ENCODE data around the gene FBXO34. TPM values are rescaled to one million over a fixed set of nuclear protein-coding genes. Genes with fewer than 3 reads are reported as not detected.
"Not testable (repeated sequence)": the region's sequence is repeated elsewhere in the genome, so short reads cannot be mapped to it uniquely, and the experiment has no call there.

Gene FBXO34
- total RNA-seq, 1 donor from 2014 or later: 17.4 TPM

DNA sequence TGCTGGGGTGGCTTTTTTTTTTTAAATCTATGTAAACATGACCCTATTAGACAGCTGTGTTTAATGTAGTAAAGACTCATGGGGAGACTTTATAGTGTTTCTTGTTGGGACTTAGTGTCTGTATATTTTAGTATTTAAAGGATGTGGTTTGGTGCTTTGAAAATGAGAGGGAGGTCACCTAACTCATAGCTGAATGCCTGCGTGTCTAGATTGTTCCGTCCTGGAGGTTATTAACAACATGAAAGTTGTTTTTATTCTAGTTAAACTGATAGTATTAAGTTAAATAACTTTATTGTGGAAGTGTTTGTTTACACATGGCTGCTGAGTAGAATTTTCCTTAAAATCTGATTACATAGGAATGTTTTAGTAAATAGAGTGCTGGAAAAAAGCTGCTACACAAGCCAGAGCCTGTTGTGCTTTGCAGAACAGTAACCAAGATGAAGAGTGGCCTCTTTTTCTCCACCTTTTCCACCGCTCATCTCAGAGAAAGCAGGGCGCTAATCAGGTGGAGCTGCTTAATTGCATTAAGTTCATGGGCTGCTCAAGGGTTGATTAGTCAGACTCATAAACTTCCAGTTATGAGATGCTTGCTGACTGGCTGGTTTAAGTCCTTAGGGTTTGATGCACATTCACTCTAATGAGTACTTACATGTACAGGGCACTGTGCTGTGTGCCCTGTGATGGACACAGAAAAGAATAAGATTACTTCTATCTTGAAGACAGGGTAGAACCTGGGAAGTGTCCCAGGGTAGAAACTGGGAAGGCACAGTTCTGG is 62.7 kb downstream of the FBXO34 start:
- intact Hi-C loops (cut with DNase I): no loop called here

DNA sequence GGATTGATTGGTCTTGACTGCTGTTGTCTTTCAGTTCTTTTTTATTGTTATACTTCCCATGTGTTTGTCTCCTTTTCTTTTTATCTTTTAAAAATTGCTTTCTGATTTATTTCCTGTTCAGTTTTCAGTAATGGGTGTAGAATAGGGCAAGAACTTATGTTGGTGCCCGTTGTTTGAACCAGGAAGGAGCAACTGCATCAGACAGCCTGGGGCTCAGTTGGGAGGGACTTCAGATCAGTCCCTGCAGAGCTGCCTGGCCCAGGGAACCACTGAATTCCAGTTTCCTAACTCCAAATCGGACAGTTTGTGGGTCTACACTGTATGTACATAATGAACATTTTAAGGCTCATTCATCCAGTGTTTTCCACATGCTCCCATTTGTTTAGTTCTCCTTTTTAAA is 64.9 kb downstream of the FBXO34 start:
- DNase-seq (ENCODE audit: low spot score): no peak
- intact Hi-C loops (cut with DNase I): no loop called here

More for the DNA sequence above, 62.7 kb downstream of the FBXO34 start:
- no peak for DNase-seq (ENCODE audit: low spot score)

DNA sequence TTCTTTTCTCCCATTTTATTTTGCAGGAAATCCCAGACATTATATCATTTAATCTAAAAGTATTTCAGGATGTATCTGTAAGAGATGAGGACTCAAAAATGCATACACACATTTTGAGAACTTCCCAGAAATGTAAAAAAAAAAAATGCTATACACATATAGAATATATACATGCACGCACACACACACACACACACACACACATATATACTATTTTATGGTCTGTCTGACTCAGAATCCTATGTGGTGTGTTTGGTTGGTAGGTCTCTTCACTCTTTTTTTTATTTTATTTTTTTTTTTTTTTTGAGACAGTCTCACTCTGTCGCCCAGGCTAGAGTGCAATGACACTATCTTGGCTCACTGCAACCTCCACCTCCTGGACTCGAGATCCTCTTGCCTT is 65.5 kb downstream of the FBXO34 start:
- intact Hi-C loops (cut with DNase I): no loop called here
- DNase-seq (ENCODE audit: low spot score): no peak

DNA sequence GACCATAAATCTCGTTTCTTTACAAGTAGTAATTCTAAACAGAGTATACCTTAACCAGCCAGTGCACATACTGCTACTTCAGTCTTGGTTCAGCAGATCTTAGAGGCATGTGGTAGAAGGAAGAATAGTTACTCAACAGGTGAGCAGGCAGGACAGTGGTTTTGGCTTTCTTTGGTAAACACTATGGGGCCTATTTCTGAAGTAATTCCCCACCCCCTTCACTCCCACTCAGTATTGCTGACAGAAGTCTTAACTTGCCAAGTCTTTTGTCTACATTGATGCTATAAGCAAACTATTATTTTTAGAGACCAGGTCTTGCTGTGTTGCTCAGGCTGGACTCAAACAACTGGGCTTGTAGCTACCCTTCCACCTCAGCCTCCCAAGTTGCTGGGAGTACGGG is 68.5 kb downstream of the FBXO34 start:
- intact Hi-C loops (cut with DNase I): no loop called here
- DNase-seq (ENCODE audit: low spot score): no peak

DNA sequence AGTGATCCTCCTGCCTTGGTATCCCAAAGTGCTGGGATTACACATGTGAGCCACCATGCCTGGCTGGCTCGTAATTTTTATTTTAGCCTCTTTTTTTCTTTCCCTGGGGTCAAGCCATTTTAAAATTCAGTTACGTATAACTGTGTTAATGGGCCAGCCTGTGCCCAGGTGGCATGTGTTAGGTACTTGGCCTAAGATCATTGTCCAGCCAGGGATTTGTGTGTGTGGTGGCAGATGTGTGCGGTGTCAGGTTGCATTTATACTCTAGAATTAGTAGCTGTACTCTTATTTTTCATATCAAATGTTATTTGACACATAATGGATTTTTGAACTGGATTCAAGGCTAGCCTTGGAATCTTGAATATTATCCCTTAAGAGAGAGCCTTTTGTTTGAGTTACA is 69.3 kb downstream of the FBXO34 start:
- intact Hi-C loops (cut with DNase I): no loop called here
- DNase-seq (ENCODE audit: low spot score): no peak

DNA sequence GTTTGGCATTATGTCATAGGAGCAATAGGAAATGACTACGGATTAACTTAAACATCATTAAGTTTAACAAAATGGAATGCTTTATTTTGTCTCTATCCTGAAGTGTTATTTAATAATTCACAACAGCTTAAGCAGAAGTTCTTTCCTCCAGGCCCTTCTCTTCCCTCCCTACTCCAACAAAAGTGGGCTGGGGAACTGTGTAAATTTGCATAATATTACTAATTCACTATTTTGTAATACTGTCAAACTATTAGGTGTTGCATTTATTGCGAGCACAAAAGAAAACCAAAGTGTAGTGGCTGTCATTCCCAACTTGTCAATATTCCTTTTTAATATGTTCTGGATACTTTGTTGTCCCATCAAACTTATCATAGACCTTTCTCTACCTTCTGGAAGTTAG is 70.6 kb downstream of the FBXO34 start:
- intact Hi-C loops (cut with DNase I): no loop called here
- no peak for DNase-seq (ENCODE audit: low spot score)

GRCh38 chr14:55344582-55345163 is 73.5 kb downstream of the FBXO34 start:
- DNase-seq (ENCODE audit: low spot score); intact Hi-C loops (cut with DNase I): not testable (repeated sequence)

DNA sequence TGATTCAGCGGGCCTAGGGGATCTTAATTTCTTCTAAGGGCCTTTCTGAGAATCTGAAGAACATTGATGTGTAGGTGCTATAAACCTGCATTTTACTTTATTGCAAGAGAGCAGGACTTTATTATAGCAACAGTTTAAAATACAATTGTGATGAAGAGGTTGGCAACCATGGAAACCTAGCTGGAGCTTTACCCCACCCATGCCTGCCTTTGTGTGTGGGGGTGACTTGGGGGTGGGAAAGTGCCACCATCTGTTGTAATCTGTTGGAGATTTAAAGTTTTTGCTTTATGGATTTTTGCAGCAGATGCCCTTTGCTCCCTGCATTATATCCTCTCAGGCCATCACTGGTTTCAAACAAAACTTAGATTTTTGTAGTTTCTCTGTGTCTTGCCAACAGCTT is 75.8 kb downstream of the FBXO34 start:
- DNase-seq (ENCODE audit: low spot score): no peak
- intact Hi-C loops (cut with DNase I): no loop called here

DNA sequence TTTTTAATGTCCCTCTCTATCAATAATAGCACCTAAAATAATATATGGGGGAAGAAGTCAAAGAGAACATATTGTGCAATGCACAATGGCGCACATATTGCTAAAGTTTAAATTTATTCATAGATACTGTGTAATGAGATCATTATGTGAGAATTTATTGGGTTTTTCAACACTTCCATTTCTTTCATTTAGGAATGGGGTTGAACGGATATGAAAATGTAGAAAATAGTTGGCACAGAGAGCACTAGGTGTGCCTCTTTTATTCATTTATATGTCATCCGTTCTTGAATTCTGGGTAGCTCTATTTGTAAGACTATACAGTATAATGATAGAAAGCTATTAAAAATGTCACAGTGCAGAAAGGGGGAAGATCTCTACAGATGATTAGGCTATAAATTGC is 76.5 kb downstream of the FBXO34 start:
- intact Hi-C loops (cut with DNase I): no loop called here
- no peak for DNase-seq (ENCODE audit: low spot score)

DNA sequence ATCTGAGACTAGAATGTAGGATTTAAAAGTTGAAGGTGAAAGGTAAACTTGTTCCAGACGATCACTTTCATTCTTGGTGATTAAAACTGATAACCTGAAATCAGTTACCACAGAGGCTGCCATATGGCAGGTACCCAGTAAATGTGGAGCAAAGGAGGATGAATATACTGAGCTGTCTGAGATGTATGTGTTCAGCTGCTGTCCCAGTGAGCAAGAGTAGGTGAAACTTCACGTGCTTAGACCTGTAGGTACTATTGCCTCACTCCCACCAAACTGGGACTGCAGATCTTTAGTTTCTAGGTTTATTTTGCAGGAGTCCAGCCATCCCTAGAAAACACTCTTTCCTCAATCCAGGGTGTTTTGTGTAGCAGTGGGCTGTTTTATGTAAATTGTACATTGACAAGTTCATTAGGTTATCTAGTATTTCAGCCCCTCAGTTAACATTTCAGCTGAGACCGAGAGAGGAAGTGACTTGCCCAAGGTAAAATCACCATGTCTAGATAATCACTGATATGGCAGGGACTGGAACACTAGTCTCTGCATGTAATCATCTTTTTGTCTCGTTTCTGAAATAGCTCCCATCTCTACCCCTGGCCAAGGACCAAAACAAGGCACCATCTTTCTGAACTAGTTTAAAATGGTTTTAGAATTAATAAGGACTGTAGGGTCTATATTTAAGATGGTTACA is 77.7 kb downstream of the FBXO34 start:
- DNase-seq (ENCODE audit: low spot score): no peak
- intact Hi-C loops (cut with DNase I): no loop called here

GRCh38 chr14:55349565-55349964 is 78.3 kb downstream of the FBXO34 start:
- no peak for DNase-seq (ENCODE audit: low spot score)
- intact Hi-C loops (cut with DNase I): no loop called here

- intact Hi-C loops (cut with DNase I): no loop called here
- no peak for DNase-seq (ENCODE audit: low spot score)
Measured at GRCh38 chr14:55350461-55350860, 79.2 kb downstream of the FBXO34 start.

DNA sequence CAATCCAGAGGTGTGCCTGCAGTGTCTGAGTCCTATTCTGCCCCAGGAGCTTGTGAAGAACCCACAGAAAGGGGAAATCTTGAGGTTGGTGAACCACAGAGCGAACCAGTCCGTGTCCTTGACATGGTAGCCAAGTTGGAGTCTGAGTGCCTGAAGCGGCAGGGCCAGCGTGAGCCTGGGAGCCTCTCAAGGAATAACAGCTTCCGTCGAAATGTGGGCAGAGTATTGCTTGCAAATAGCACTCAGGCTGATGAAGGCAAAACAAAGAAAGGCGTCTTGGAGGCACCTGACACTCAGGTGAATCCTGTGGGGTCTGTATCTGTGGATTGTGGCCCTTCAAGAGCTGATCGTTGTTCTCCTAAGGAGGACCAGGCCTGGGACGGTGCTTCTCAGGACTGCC is 79.9 kb downstream of the FBXO34 start:
- intact Hi-C loops (cut with DNase I): no loop called here
- DNase-seq (ENCODE audit: low spot score): no peak

- intact Hi-C loops (cut with DNase I): no loop called here
- no peak for DNase-seq (ENCODE audit: low spot score)
Measured at GRCh38 chr14:55352201-55352600, 81.0 kb downstream of the FBXO34 start.

DNA sequence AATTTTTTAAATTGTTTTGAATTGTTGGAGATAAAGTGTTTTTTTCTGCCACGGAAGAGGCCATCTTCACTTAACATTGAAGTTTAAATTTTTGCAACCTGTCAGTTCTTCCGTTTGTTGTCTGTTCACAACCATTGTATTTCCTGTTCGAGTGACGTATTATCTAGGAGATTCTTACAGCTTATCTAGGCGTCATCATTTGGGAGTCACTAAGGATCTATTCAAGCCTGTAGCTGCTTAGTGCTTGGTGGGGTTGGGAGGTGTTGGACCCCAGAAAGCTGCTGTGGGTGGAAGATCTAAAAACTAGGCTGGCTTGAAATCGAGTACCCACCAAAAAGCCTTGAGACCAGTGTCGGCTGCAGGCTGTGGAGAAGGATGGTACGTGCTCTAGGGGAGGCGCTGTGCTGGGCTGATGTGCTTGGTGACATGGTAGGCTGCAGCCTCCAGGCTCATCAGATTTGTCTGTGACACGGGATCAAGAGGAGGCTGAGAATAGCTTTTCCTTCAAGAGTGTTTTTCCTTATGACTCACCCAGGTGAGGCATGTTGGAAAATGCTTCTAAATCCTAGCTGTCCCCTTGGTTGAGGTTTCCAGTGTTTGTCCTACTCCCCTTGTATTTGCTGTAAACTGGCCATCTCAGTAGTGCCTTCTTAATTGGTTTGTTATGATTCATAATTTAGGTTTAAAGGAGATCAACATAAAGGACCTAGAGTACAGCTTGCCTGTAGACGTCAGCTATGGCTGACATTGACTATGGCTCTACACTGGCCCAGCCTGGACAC is 82.7 kb downstream of the FBXO34 start:
- intact Hi-C loops (cut with DNase I): loop anchor here (1.0 to 2.0 kb wide), 2 partner anchors 83 to 141 kb away; partner anchors contain the start of gene FBXO34
- no peak for DNase-seq (ENCODE audit: low spot score)

DNA sequence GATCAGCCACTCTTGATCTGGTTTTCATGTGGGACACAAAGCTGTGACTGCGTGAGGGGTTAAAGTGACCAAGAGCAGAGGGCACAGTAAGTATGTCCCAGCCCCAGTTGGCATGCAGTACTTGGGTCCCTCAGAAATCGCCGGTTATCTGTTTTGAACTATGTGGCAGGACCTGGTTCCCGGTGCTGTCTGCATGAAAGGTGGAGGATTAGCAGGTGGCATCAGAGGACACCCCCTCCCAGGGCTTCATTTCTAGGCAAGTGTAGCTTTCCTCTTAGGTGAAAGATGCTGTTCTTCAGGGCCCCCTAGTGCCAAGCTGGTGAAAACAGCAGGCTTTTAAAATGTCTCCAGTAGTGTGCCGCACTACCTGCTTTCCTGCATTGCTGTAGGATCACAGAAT is 83.3 kb downstream of the FBXO34 start:
- intact Hi-C loops (cut with DNase I): loop anchor here (1.0 to 2.0 kb wide), 2 partner anchors 83 to 142 kb away; partner anchors contain the start of gene FBXO34
- DNase-seq (ENCODE audit: low spot score): no peak

DNA sequence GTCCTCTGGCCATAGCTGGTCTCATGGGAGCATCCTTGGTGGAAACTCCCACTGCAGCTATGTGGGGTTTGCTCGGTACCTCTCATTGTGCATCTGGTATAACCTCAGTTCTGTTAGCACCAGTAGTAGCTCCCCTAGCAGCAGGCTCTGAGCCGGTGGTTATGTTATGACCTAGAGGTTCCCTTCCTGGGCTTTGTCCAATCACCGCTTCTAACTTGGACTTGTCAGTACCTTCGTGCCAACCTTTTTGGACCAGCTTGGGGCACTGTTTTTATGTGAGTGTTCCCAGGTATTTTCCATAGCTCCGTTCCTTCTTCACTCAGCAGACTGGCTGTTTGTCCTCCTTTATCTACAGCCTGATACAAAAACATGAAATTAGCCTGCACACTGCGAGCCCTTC is 84.7 kb downstream of the FBXO34 start:
- no peak for DNase-seq (ENCODE audit: low spot score)
- intact Hi-C loops (cut with DNase I): loop anchor here (2.0 kb wide), 1 partner anchor 143 kb away; no protein-coding TSS in a partner anchor

- DNase-seq (ENCODE audit: low spot score): no peak
- intact Hi-C loops (cut with DNase I): no loop called here
Measured at GRCh38 chr14:55356913-55357312, 85.7 kb downstream of the FBXO34 start.

DNA sequence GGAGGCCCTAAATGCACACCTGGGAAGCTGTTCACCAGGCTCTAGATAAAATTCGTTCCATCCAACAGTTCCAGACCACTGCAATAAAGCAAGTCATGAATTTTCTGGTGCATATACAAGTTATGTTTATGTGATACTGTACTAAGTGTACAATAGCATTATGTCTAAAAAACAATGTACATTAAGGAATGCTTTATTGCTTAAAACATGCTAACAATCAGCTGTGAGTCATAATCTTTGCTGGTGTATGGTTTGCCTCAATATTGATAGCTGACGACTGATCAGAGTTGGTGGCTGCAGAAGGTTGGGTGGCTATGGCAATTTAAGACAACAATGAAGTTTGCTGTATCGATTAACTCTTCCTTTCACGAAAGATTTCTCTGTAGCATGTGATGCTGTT is 88.1 kb downstream of the FBXO34 start:
- no peak for DNase-seq (ENCODE audit: low spot score)
- intact Hi-C loops (cut with DNase I): no loop called here

DNA sequence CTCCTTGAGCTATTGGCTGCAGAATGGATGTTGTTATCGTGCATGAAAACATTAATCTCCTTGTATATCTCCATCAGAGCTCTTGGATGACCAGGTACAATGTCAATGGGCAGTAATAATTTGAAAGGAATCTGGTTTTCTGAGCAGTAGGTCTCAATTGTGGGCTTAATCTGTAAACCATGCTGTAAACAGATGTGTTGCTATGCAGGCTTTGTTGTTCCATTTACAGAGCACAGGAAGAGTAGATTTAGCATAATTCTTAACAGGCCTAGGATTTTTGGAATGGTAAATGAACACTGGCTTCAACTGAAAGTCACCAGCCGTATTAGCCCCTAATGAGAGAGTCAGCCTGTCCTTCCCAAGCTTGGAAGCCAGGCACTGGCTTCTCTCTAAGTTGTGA is 90.0 kb downstream of the FBXO34 start:
- DNase-seq (ENCODE audit: low spot score): no peak
- intact Hi-C loops (cut with DNase I): no loop called here

All from cardiac septum (tissue), 1 donor.